Kidney (tissue), 14 donors: Measurements from ENCODE around the gene TREML1. TPM values are rescaled to one million over a fixed set of nuclear protein-coding genes. Genes with fewer than 3 reads are reported as not detected.

Source experiments
- DNase-seq, 5 donors: peaks; one replicate each; pipeline ENCODE4 v3.0.0-alpha.2; 2013 to 2020
- FAIRE-seq: peaks from 2 replicates; lab custom pipeline; 2012; peaks lifted over from hg19 to GRCh38; lab: Jason Lieb, UNC
- H3K27ac ChIP-seq, 2 donors: one replicate each; pipeline ENCODE4 v1.7.0; 2013; ENCODE audit warnings: low read depth in 2 of 2, low read length in 2 of 2, inconsistent platforms in 1 of 2
- H3K27me3 ChIP-seq: one replicate; pipeline ENCODE4 v1.7.1; 2013; ENCODE audit warnings: low read length, inconsistent platforms; ENCODE audit not compliant: control insufficient read depth, insufficient read depth
- H3K36me3 ChIP-seq, 3 donors: one replicate each; pipeline versions ENCODE4 v1.7.0 to v1.7.1; 2013; ENCODE audit warnings: low read length in 3 of 3, control low read depth in 1 of 3, inconsistent platforms in 1 of 3; ENCODE audit not compliant: insufficient read depth in 3 of 3, control insufficient read depth in 2 of 3
- H3K4me1 ChIP-seq, 3 donors: one replicate each; pipeline versions ENCODE4 v1.7.0 to v1.7.1; 2013; ENCODE audit warnings: low read length in 3 of 3, inconsistent platforms in 1 of 3, low read depth in 1 of 3; ENCODE audit not compliant: control insufficient read depth in 2 of 3, insufficient read depth in 2 of 3
- H3K4me3 ChIP-seq, 3 donors: one replicate each; pipeline versions ENCODE4 v1.7.0 to v1.8.1; 2013; ENCODE audit warnings: low read length in 3 of 3, control low read depth in 1 of 3, inconsistent platforms in 1 of 3
- H3K9ac ChIP-seq, 3 donors: one replicate each; pipeline versions ENCODE4 v1.7.0 to v1.7.1; 2013; ENCODE audit warnings: low read length in 3 of 3, control low read depth in 1 of 3, inconsistent platforms in 1 of 3
- H3K9me3 ChIP-seq, 3 donors: one replicate each; pipeline versions ENCODE4 v1.7.0 to v1.7.1; 2013; ENCODE audit warnings: low read length in 3 of 3, control low read depth in 1 of 3, inconsistent platforms in 1 of 3; ENCODE audit not compliant: control insufficient read depth in 2 of 3, insufficient read depth in 1 of 3
- intact Hi-C: fragments of 100-400 bp; cut with DNase I; formaldehyde crosslinking; loops from one replicate; pipeline ENCODE4 v1.11.1; 2022
- polyA plus RNA-seq: library from polyadenylated mRNA; stranded (reverse); fragments of 350-450 nt; fragmentation: Illumina TruSeq; extraction: RNeasy Lipid Tissue Mini Kit (QIAGEN cat#74804); gene quantifications from one replicate; pipeline ENCODE4 v1.2.3, GENCODE V29; 2014; ENCODE audit warnings: low read depth, low replicate concordance; ENCODE audit not compliant: insufficient read depth
- total RNA-seq: library from RNA; stranded (reverse); fragmentation: NEBNext Ultra II Directional; extraction: Animal tissue kit (Norgen Biotek cat#: 25700); gene quantifications from one replicate; pipeline ENCODE4 v1.2.1, GENCODE V29; 2021
- TF ChIP-seq, protein P1 (sequence below): IDR thresholded peaks from 3 replicates; pipeline ENCODE4 v1.5.1; 2012; ENCODE audit warnings: mild to moderate bottlenecking, moderate library complexity, borderline replicate concordance; ENCODE audit not compliant: insufficient read depth; ENCODE audit errors: extremely low read depth
- donor health status: control.
- donor health status: control.
- donor health status: control.
- donor health status: control.
- donor health status: control.
- donor health status: DM: yes; HTN: yes; CAD: no.
- donor health status: Normal renal cell carcinoma (clear cell type).

TREML1 gene
- total and polyA plus RNA-seq, 2 donors from 2014 or later, result 1.0 TPM; not detected in 1

DNA sequence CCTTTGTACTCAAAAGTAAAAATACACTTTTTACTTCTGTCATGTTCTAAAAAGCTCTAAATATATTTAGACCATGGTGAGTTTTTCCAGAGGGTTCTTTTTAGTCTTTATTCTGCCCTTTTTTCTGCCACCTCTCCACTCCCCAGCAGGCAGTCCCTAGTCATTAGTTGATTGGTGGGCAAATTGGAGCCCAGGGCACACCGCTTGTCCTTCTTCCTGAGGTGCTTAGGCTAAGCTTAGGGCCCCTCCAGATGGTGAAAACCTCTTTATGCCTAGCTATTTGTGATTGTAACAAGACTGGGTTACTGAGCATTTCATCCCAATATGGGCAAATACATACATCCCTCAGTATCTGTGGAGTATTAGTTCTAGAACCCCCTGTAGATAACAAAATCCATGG is 6.2 kb downstream of the TREML1 start:
- DNase-seq, result no peak
- H3K27me3 ChIP-seq, result no peaks in the 10 kb centered on the region
- no peak for FAIRE-seq
- no peaks in the 10 kb centered on the region for H3K4me1 ChIP-seq
- H3K9ac ChIP-seq, result no peak overlapping the region
- intact Hi-C loops, result no loop called here
- TF ChIP-seq, protein P1, sequence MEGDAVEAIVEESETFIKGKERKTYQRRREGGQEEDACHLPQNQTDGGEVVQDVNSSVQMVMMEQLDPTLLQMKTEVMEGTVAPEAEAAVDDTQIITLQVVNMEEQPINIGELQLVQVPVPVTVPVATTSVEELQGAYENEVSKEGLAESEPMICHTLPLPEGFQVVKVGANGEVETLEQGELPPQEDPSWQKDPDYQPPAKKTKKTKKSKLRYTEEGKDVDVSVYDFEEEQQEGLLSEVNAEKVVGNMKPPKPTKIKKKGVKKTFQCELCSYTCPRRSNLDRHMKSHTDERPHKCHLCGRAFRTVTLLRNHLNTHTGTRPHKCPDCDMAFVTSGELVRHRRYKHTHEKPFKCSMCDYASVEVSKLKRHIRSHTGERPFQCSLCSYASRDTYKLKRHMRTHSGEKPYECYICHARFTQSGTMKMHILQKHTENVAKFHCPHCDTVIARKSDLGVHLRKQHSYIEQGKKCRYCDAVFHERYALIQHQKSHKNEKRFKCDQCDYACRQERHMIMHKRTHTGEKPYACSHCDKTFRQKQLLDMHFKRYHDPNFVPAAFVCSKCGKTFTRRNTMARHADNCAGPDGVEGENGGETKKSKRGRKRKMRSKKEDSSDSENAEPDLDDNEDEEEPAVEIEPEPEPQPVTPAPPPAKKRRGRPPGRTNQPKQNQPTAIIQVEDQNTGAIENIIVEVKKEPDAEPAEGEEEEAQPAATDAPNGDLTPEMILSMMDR, result no peak
- H3K36me3 ChIP-seq, result peaks cover 0 to 3% (median 0%) of the 10 kb centered on the region in 3 donors
- H3K27ac ChIP-seq, result no peak overlapping the region
- H3K4me3 ChIP-seq, result no peak overlapping the region
- no peaks in the 10 kb centered on the region for H3K9me3 ChIP-seq

DNA sequence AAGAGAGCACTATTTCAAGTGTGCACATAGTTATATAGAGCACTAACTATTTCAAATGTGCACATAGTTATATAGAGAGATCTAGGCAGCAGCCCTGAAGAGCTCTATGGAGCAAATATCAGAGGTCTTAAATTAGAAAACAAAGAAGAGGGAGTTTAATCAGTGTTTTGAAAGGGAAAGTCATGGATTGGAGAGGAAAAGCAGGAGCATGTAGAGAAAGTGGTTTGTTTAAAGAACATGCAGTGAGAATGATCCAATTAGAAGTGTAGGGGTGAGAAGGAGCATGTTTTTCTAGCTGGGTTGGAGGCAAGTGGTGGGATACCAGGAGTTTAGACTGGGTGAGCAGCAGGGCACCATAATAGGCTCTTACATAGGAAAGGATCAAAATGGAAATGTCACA is 17.2 kb downstream of the TREML1 start:
- FAIRE-seq, result no peak
- no peak overlapping the region for H3K27ac ChIP-seq
- DNase-seq, result no peak
- H3K4me3 ChIP-seq, result no peak overlapping the region
- H3K9me3 ChIP-seq, result no peaks in the 10 kb centered on the region
- no peaks in the 10 kb centered on the region for H3K27me3 ChIP-seq
- H3K4me1 ChIP-seq, result no peaks in the 10 kb centered on the region
- intact Hi-C loops, result no loop called here
- peaks cover 0 to 4% (median 0%) of the 10 kb centered on the region in 3 donors for H3K36me3 ChIP-seq
- TF ChIP-seq, protein P1, result no peak
- no peak overlapping the region for H3K9ac ChIP-seq

DNA sequence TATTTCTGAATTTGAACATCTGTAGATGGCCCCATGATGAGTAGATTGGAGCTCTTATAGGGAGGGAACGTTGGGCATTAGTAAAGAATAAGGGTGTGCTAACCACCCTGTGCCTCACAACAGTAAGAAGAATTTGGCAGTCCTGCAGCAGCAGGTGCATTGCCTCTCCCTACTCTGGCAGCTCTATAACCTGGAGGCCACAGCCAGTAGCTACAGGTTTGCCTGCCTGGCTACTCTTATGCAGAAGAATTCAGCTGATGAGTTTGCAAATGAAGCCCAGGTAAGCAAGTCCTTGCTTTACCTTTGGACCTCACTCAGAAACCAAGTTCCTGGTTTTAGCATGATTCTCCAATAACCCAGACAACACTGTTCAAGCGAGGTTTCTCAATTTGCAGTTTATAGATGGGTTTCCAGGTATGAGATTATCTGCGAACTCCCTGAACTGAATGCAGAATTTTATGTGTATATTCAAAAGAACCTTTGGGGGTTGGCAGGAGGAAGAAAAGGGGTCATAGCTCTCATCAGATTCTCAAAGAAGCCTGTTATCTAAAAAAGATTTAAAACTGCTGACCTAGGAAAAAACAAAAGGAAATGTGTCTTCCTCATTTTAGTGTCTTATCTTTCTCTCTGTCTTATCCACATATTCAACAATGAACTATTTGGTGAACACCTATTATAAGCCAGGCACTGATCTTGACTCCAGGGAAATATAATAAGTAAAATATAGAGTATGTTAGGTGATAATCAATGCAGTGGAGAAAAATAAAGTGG is 18.9 kb downstream of the TREML1 start:
- H3K27me3 ChIP-seq, result no peaks in the 10 kb centered on the region
- no peaks in the 10 kb centered on the region for H3K9me3 ChIP-seq
- FAIRE-seq (no peak), DNase-seq (no peak)
- H3K27ac ChIP-seq, result no peak overlapping the region
- intact Hi-C loops, result no loop called here
- TF ChIP-seq, protein P1, result no peak
- H3K4me1 ChIP-seq, result no peaks in the 10 kb centered on the region
- H3K36me3 ChIP-seq, result peaks cover 0 to 3% (median 0%) of the 10 kb centered on the region in 3 donors
- H3K9ac ChIP-seq, result no peak overlapping the region
- H3K4me3 ChIP-seq, result no peak overlapping the region
